Mammary epithelial cell (primary cell): ENCODE results near the gene PLA2G6.

ENCODE experiments used
- CTCF ChIP-seq, 2 donors: IDR thresholded peaks in 1 of 2; conservative IDR thresholded peaks in 1 of 2; 2 replicates each; pipeline ENCODE4 v1.5.1; 2011 to 2012; ENCODE audit warnings: inconsistent platforms in 2 of 2, low read length in 2 of 2, mild to moderate bottlenecking in 2 of 2, control low read depth in 1 of 2, low read depth in 1 of 2; ENCODE audit not compliant: insufficient read depth in 1 of 2; ENCODE audit errors: extremely low read depth in 1 of 2
- EZH2 ChIP-seq: IDR thresholded peaks from 2 replicates; pipeline ENCODE4 v1.6.1; 2012; ENCODE audit warnings: low read length, inconsistent platforms, borderline replicate concordance

GRCh38 chr22:38125038-38125610 lies 56.5 kb downstream of the PLA2G6 start:
- no peak for TF ChIP-seq CTCF (conservative IDR thresholded peaks at IDR 0.05 in 1 of 2, IDR thresholded peaks at IDR 0.05 in 1 of 2; ENCODE audit: extremely low read depth in 1 of 2, insufficient read depth in 1 of 2, low read depth in 1 of 2, low read length in 2 of 2)
- TF ChIP-seq EZH2 = no peak
